Fibroblast of skin of right quadriceps (primary cell): Measurements from ENCODE around the gene HES7.
A peak's percentile ranks its signal among the peaks of the same experiment; 100 is the strongest.

ENCODE experiments used
- DNase-seq: peaks from one replicate; pipeline ENCODE4 v3.0.0-alpha.2; 2013

The HES7 gene

DNA sequence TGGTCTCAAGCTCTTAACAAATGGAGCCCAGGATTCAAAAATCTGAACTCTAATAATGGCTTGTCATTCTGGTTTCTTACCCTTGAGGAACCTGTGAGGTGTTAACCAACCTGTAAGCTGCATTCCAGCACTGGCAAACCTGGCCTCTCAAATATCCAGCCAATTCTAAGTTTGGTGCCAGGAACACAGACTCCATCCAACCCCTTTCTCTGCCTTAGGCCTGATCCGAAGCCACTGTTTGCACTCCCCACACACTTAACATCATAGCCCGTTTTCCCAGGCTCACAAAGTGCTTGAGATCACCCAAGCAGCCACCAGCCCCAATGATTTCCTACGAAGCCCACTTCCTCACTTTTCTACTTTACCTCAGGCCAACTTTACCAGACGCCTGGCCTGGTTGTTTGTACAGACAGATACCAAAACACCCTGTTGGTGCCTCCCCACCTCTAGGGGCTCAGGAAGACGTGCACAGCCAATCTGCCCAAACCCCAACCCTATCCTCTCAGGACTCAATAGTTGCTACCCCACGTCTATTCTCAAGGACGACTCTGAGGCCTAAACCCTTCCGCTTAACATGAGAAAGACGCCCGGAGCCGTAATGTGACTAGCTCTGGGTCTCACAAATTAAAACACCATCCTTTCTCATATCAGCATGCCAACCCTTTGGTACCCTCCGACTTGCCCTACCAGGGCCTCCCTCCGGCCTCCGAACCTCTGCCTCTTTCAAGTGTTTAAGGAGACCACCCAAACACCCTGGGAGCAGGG, 31.5 kb upstream of the HES7 start:
- DNase-seq, result no peak

DNA sequence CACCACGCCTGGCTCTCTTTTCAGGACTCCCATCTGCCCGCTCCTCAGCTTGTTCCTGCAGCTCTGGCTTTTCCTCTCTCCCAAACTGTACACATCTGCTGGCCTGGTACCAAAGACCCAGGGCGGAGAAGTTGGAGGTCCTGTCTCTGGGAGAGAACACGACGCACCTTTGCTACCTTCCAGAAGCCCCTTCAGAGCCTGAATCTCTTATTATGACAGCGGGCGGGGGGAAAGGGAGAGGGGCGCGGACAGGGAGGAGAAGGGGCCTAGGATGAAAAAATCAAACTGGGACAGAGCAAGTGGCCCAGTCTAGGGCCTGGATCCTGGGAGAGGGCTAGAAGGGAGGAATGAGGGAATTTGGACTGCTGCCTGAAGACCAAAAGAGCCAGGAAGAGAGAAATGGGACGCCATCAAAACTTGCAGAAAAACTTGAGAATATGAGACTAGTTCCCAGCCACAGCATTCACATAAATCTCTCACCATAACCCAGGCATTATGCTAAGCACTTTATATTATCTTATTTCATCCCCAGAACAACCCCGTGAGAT, 30.8 kb upstream of the HES7 start:
- no peak for DNase-seq

DNA sequence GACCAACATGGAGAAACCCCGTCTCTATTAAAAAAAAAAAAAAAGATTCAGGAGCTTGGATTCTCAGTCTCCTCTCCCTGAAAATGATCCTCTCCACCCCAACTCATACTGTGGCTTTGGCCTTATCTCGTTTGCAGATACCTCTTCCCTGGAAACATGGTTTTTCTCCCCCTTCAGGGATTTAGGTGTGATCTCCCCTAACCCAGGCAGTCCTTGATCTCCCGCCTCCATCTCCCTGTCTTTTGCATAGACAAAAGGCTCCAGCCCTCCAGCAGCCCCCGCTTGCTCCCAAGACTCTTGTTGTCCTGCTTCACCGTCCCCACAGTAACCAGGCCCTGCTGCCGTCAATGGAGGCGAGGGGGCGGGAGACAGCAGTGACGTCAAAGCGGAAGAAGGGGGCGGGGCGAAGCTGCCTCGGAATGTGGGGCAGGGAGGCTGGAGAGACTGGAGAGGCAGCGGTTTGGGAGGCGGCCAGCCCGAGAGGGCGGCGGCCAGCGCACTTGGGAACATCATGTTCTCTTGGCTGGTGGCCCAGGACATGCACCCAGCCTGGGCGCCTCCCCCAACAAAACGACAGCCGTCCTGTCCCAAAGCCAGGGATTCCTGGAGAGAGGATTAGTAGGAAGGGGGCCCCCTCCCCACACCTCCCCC, 30.2 kb upstream of the HES7 start:
- DNase-seq, result peak; percentile 99

- peak; percentile 98 for DNase-seq
Observed at GRCh38 chr17:8153525-8153956, 29.6 kb upstream of the HES7 start.

DNA sequence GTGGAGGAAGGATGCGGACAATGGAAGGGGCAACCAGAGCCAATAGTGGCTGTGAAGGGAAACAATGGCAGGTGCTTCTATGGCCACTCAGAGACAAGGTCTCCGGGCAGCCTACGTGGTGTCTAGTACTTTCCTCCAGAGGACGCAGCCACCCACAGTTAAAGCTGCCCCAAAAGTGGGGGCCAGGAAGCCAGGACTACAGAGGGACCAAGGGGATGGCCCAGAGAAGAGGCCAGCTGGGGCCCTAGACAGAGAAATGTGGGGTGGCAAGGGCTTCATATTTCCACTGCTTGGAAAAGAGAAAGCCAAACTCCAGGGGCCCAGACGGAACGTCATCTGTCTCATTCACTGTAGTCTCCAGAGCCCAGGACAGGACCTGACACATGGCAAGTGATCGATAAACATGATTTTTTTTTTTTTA, 29.1 kb upstream of the HES7 start:
- DNase-seq, result no peak

- peak; percentile 92 for DNase-seq
Observed at GRCh38 chr17:8152112-8152775, 28.3 kb upstream of the HES7 start, which contains the start of gene PER1. PER1 (minus strand) TSS chr17:8152404; CDS start chr17:8150706, 1,698 bp downstream.

- DNase-seq, result peak; percentile 57
Observed at GRCh38 chr17:8151641-8152111, 27.8 kb upstream of the HES7 start.

- peak; percentile 90 for DNase-seq
Observed at GRCh38 chr17:8151120-8151640, 27.3 kb upstream of the HES7 start.

DNA sequence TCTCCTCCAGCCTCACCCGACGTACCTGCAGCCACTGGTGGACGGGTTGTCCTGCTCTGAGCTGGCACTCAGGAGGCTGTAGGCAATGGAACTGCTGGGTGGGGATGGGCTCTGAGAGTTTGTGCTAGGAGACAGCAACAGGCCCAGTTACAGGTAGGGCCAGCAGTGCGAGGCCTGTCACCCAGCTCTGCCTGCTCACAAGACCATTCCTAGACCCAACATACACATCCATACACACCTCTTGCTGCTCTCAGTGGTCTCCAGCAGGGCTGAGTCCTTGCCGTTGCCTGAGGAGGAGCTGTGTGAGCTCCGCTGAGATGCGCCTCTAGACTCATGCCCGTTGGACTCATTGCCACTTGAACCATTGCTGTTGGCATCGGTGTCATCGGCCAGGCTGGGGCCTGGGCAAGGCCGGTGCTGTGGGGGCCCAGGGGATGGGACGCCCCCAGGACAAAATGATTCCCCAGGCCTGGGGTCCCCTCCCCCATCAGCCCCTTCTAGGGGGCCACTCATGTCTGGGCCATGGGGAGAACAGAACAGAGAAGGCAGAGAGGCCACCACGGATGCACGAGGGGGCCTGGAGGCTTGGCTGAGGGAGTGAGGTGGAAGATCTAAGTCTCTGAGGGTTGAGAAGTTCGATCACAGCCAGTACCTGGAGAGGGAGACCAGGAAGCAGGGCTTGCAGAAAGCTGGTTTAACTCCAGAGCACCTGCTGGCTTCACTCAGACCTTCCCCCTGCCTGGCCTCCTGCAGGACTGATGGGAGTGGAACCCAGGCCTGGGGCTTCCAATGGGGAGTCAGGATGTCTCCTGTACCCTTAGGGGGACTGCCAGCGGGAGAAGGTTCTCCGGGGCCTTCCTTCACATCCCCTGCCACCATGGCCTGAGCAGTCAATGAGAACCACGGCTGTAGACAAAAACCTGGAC, 26.6 kb upstream of the HES7 start:
- DNase-seq, result no peak

GRCh38 chr17:8149419-8150193, 25.7 kb upstream of the HES7 start:
- DNase-seq, result no peak

- DNase-seq, result no peak
Observed at GRCh38 chr17:8148560-8148959, 24.7 kb upstream of the HES7 start.

GRCh38 chr17:8147805-8148404, 24.0 kb upstream of the HES7 start:
- no peak for DNase-seq

- DNase-seq, result no peak
Observed at GRCh38 chr17:8147141-8147804, 23.4 kb upstream of the HES7 start.

DNA sequence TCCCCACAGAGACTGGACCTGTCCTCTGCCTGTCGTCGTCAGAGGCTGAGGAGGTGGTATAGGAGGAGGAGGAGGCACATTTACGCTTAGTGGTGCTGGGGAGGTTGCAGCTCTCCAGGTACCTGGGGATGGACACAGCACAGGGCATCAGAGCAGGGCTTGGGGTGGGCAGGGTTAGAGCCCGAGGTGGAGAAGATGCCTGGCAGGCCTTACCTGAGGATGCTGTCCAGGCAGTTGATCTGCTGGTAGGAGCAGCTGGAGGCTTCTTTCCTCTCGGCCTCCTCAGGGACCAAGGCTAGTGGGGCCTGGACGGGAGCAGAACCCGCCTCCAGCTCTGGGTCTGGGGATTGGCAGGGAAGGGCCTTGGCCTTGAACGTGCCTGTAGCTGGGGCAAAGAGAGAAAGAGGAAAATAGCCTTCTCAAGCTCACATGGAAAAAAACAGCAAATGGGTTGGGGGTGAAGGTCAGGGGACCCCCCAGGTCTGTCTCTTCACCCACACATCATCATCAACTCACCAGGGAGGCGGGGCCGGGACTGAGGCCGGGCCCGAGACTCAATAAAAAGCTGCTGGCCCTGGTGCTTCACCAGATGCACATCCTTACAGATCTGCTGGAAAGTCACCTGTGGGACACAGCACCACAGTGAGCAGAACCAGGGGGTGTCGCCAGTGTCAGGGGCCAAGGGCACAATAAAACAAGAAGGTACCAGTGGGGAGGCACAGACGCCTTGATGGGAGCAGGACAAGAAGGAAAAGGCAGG, 22.7 kb upstream of the HES7 start:
- DNase-seq, result no peak

GRCh38 chr17:8145811-8146210, 21.9 kb upstream of the HES7 start:
- DNase-seq, result no peak

GRCh38 chr17:8144401-8145231, 20.7 kb upstream of the HES7 start:
- no peak for DNase-seq

- no peak for DNase-seq
Observed at GRCh38 chr17:8143581-8144400, 19.9 kb upstream of the HES7 start.
